GM21576 (cell line): Measurements from ENCODE around the gene ZNF317.

ENCODE experiments used
- ATAC-seq: cut with Tn5 transposase; IDR thresholded peaks from one replicate; pipeline ENCODE4 v1.9.1; 2021; ENCODE audit warnings: mild to moderate bottlenecking, moderate library complexity; ENCODE audit not compliant: unreplicated experiment

ZNF317 gene

DNA sequence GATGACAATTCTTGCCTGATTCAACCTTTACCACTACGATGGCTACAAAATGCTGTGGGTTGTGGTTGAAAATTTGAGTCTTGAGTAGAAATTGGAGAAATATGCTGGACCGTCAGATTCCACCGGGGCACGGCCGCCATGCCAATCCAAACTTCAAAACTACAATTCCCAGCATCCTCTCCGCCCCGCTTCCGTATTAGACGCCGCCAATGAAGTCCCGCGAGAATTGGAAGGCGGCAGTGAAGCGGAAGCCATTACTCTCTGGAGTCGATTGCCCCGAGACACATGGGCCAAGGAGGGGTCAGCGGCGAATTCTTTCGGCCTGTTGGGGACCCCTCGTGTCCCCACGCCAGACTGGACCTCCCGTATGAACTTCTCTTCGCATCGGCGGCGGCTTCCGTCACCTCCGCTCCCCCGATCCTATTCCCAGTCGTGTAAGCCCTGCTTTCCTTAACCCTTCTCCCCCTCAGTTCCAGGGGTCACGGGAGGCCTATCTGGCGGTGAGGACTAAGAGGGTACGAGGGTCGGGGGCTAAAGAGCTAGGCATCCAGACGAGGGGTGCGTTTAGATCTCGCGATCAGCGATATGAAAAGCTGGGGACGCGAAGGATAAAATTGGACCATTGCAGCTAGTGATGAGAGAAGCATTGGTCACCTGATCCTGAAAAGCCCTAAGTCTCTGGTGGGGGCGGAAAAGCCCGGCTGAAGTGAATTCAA lies at the start of gene ZNF317:
ZNF317 (plus strand) TSS at position 239 of the 716 bp plus-strand sequence. CDS start 15,620 bp downstream, outside the sequence.
- peak; percentile 83 for ATAC-seq

- no peak for ATAC-seq
Observed at GRCh38 chr19:9107375-9107774, 32.8 kb upstream of the ZNF317 start, which contains the start of gene OR7G2. Gene OR7G2 (minus strand): TSS chr19:9107475. CDS start chr19:9103243, 4,232 bp downstream.

DNA sequence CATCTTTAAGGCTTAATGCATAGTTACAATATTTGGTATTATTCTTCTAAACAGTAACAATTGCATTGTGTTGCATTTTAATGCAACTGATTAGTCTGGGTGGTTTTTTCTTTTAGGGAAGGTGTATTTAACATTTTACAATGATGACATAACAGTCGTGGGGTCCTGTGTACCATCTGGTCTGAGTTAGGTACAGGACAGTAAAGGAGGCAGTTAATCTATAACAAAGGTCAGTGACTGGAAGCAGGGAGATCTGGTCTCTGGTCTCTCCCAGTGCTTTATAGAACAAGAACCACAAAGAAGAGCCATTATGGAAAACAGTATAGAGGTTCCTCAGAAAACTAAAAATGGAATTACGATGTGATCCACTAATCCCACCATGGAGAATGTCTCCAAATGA lies 30.2 kb upstream of the ZNF317 start:
- no peak for ATAC-seq

DNA sequence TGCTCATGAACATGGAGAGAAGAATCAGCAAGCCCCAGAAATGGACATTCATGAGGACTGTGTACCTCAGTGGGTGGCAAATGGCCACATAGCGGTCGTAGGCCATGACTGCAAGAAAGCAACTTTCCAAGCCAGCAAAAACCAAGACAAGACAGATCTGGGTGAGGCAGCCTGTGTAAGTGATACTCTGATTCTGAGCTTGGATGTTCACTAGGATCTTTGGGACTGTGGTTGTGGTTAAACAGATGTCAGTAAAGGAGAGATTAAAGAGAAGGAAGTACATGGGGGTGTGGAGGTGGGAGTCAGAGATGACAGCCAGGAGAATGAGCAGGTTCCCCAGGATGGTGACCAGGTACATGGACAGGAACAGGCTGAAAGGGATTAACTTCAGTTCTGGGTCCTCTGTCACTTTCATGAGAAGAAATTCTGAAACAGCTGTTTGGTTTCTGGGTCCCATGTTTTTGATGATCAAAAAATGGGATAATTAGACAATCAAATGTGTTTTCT lies 24.8 kb upstream of the ZNF317 start, which contains the start of gene OR7G1:
OR7G1 (minus strand) TSS at position 457 of the 507 bp plus-strand sequence; CDS start at position 457, 0 bp downstream.
- ATAC-seq: no peak

GRCh38 chr19:9116547-9116946 lies 23.6 kb upstream of the ZNF317 start:
- ATAC-seq: no peak

- ATAC-seq: no peak
Observed at GRCh38 chr19:9126900-9127405, 13.2 kb upstream of the ZNF317 start, which contains the start of gene OR7G3. Gene OR7G3 (minus strand): TSS chr19:9126950. CDS start chr19:9126950, 0 bp downstream.

DNA sequence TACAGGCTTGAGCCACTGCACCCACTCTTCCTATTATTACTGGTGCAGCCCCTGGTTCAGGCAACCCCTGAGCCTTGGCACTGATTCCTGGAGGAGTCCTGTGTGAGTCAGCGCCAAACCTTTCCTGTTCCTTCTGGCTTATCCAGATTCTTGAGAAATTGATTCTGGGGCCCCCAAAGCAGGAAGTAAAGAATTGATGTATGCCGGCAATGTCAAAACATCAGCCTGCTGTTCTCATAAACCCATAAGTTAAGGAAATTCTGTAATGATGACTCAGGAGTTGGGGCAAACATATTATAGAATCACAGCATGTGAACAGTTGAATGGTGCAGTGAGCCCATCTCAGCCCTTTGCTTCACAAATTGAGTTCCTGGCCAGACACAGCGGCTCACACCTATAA lies 12.0 kb upstream of the ZNF317 start:
- no peak for ATAC-seq

DNA sequence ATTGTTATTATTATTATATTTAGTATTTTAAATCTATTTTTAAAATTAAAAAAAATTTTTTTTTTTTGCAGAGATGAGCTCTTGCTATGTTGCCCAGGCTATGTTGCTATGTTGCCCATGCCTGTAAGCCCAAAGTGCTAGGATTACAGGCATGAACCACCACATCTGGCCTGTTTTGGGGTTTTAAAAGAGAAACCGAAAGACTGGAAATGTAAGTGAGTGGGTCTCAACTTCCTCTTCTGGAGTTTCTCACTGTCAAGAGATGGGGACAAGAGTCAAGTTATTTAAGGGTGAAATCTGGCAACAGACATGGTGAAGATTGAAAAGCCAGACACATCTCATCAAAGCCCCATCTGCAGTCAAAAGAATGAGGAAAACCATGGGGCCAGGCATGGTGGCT lies 9.2 kb upstream of the ZNF317 start:
- no peak for ATAC-seq

DNA sequence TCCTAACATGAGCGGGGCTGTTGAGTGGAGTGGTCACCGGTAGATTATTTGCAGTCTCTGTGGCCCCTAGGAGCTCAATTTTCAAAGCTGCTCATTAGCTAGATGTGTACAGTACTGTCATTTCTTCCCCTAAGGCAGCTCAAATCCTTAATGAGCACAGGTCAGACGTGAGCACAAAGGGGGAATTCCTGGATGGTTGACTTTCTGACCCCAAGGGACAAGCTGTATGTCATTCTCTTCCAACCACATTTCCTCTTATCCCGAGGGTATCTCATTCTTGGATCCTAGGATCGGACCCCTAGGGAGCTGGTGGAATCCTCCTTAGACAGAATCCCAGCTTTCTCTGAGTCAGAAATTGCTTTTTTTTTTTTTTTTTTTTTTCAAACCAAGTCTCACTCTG lies 7.8 kb upstream of the ZNF317 start:
- ATAC-seq: no peak

GRCh38 chr19:9139609-9140158 lies 513 bp upstream of the ZNF317 start:
- ATAC-seq: no peak

DNA sequence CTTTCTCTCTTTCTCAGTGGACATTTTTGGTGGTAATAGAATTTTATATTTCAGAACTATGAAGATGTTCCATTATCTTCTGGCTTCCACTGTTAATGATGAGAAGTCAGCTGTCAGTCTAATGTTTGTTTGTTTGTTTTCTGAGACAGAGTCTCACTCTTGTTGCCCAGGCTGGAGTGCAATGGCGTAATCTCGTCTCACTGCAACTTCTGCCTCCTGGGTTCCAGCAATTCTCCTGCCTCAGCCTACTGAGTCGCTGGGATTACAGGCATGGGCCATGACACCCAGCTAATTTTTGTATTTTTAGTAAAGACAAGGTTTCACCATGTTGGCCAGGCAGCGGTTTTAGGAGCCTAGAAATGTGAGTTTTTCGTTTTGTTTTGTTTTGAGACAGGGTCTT lies 4.7 kb downstream of the ZNF317 start:
- no peak for ATAC-seq

DNA sequence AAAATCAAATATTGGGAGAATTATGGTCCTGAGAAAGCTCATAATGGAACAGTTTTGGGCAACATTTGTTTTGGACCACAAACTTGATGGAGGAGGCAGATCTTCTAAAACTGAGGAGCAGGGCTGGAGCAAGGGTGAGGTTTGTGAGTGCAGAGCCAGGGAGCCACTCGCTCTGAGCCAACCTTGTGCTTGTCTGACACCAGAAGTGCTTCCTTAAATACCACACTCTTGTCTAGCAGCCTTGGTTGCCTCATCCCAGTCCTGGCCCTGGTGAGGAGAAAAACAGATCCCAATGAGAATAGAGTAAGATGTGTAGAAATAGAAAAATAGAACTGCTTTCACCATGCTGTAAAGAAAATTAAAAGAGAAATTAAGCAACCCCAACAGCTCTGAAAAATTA lies 6.7 kb downstream of the ZNF317 start:
- ATAC-seq: no peak

- no peak for ATAC-seq
Observed at GRCh38 chr19:9148697-9149096, 8.5 kb downstream of the ZNF317 start.

DNA sequence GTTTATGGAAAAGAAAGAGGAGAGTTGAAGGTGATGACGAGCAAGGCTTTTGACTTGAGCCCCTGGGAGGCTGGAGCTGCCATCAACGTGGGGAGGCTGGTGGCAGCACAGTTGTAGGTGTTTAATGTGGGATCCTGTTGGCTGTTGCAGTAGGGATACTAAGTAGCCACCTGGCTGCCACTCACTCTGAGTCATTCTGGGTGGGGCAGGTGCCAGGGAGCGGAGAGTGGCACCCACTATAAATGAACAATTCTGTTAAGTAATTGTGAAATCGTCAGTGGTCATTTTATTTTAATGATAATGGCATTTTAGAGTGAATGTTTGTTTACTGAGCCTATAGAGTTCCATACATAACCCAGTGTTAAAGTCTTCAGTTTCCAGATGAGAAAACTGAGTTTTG lies 9.8 kb downstream of the ZNF317 start:
- ATAC-seq: no peak

GRCh38 chr19:9150650-9151049 lies 10.5 kb downstream of the ZNF317 start:
- no peak for ATAC-seq

- no peak for ATAC-seq
Observed at GRCh38 chr19:9151367-9151766, 11.2 kb downstream of the ZNF317 start.

- no peak for ATAC-seq
Observed at GRCh38 chr19:9155591-9155990, 15.4 kb downstream of the ZNF317 start.

DNA sequence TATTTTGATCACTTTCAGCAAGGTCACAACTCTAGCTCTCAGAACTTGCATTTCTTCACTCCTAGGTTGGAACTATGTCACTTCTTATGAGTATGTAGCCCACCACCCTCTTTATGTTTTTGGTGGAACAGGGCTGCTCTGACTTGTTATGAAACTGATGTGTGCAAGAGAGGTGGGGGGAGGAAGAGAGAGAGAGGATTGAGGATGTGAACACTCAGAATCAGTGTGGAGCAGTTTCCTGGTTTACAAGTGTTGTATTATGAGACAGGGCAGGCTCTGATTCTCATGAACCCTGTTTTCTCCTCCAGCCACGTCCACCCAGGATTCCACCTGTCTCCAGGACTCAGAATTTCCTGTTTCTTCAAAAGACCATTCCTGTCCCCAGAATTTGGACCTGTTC lies 16.1 kb downstream of the ZNF317 start:
- no peak for ATAC-seq

DNA sequence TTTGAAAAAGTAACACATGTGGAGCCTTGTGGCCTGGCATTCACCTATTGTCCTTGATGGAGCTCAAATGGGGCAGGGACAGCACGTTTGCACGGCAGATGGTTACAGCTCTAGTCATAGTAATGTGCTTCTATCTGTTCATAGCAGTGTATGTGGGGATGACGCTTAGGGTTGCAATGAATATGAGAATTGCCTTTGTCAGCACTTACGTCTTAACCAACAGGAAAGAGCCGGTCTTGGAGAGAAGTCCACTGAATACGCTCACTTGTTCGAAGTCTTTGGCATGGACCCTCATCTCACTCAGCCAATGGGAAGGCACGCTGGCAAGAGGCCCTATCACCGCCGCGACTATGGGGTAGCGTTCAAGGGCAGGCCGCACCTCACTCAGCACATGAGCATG lies 19.7 kb downstream of the ZNF317 start:
- no peak for ATAC-seq

DNA sequence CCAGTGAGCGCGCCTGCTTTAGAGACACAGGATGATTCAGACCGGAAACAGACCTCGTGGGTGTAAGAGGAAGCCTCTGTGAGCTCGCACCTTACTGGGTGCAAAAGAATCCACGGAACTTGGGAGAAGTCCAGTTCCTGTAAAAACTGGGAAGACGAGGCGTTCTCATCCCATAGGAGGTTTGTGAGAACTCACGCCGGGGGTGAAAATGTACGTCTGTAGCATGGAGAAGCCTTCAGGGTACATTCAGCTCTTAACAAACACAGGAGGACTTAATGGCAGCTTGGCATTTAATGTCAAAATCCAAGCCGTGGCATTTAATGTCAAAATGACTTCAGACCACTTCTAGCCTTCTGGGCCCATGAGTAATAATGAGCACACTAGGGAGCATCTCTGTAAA lies 21.2 kb downstream of the ZNF317 start:
- no peak for ATAC-seq

- ATAC-seq: no peak
Observed at GRCh38 chr19:9165261-9165660, 25.1 kb downstream of the ZNF317 start.

- no peak for ATAC-seq
Observed at GRCh38 chr19:9166846-9167245, 26.6 kb downstream of the ZNF317 start.
